Ovary (tissue), 3 donors: ENCODE results near the gene NOL7.

Source experiments
- EP300 ChIP-seq: sonication (generic); formaldehyde crosslinking; IDR thresholded peaks from one replicate; pipeline ENCODE4 v1.6.1; 2017; ENCODE audit warnings: antibody characterized with exemption
- POLR2A ChIP-seq: fragments of 450-650 bp; IDR thresholded peaks from one replicate; pipeline ENCODE4 v1.6.1; 2017; ENCODE audit warnings: antibody characterized with exemption, mild to moderate bottlenecking, moderate library complexity
- TF ChIP-seq, protein P1 (sequence below), 3 donors: fragments of 450-650 bp in 2 of 3; fragments of 200-600 bp in 1 of 3; IDR thresholded peaks; one replicate each; pipeline versions ENCODE4 v1.5.1 to v1.8.0; 2016 to 2022; ENCODE audit warnings: antibody characterized with exemption in 3 of 3, mild to moderate bottlenecking in 1 of 3
- donor health status: DM: no; HTN: no; CAD: no.

DNA sequence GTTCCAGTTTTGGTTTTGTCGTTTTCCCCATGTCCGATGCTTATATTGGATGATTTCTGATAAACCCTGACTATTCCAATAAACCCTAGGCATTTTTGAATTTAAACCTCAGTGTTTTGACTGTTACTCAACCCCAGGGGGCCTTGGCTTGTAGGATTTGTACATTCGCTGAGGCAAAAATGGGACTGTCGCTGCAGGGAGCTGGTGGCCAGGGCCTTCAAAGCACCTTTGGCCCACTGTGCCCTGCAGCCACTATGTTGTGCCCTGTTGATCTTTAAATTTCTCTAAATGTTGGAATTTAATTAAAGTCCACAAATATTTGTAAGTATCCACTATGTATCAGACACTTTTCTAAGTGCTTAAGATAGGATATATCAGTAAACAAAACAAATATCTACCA is 9.5 kb upstream of the NOL7 start:
- TF ChIP-seq POLR2A (no peak), EP300 (no peak)
- TF ChIP-seq, protein P1, sequence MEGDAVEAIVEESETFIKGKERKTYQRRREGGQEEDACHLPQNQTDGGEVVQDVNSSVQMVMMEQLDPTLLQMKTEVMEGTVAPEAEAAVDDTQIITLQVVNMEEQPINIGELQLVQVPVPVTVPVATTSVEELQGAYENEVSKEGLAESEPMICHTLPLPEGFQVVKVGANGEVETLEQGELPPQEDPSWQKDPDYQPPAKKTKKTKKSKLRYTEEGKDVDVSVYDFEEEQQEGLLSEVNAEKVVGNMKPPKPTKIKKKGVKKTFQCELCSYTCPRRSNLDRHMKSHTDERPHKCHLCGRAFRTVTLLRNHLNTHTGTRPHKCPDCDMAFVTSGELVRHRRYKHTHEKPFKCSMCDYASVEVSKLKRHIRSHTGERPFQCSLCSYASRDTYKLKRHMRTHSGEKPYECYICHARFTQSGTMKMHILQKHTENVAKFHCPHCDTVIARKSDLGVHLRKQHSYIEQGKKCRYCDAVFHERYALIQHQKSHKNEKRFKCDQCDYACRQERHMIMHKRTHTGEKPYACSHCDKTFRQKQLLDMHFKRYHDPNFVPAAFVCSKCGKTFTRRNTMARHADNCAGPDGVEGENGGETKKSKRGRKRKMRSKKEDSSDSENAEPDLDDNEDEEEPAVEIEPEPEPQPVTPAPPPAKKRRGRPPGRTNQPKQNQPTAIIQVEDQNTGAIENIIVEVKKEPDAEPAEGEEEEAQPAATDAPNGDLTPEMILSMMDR (IDR thresholded peaks at IDR 0.05): no peak
